ENCODE measurements around the gene SUGCT.

DNA sequence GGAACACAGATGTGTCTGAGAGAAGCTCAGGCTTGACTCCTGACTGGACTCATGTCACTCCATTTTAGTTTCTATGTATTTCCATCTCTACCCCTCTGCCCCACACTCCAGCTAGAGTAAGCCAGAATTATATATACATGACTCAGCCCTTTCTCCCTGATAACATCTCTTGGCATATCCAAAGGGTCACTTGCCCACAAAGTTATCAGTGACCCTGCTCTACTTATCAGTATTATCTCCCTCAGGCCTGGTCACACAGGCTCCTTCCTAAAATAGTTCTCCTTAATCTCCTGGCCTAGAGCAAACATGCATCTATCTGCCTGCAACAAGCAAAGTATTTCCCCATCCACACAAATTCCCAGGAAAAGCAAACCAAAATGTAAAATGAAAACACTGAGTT is 598.3 kb downstream of the SUGCT start:
- TF ChIP-seq, protein P1, sequence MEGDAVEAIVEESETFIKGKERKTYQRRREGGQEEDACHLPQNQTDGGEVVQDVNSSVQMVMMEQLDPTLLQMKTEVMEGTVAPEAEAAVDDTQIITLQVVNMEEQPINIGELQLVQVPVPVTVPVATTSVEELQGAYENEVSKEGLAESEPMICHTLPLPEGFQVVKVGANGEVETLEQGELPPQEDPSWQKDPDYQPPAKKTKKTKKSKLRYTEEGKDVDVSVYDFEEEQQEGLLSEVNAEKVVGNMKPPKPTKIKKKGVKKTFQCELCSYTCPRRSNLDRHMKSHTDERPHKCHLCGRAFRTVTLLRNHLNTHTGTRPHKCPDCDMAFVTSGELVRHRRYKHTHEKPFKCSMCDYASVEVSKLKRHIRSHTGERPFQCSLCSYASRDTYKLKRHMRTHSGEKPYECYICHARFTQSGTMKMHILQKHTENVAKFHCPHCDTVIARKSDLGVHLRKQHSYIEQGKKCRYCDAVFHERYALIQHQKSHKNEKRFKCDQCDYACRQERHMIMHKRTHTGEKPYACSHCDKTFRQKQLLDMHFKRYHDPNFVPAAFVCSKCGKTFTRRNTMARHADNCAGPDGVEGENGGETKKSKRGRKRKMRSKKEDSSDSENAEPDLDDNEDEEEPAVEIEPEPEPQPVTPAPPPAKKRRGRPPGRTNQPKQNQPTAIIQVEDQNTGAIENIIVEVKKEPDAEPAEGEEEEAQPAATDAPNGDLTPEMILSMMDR (IDR thresholded peaks at IDR 0.05): no peak
- no peak for TF ChIP-seq POLR2A (IDR thresholded peaks at IDR 0.05)
